HepG2 (cell line): ENCODE data around the gene VIT. TPM values are rescaled to one million over a fixed set of nuclear protein-coding genes. Genes with fewer than 3 reads are reported as not detected.

Experiments
- ATAC-seq: fragments of 200-7000 bp; cut with Tn5 transposase; 3 replicates; pipeline ENCODE4 v1.9.1; 2020; ENCODE audit warnings: mild to moderate bottlenecking, moderate library complexity
- BruUV-seq: library from RNA; stranded (reverse); fragments of 400-500 nt; replicated peaks from 2 replicates; lab custom pipeline; 2021; lab: Mats Ljungman, UMichigan
- CTCF ChIA-PET: fragments of 300-600 bp; formaldehyde crosslinking; extraction: SDS; loops from one replicate; lab custom pipeline; 2021; ENCODE audit warnings: low total read pairs, inconsistent platforms, low intra/inter-chr PET ratio; lab: Yijun Ruan, JAX
- POLR2A ChIA-PET: fragments of 350-600 bp; sonication (Branson Sonifier 250); formaldehyde crosslinking; loops from one replicate; lab custom pipeline; 2020; ENCODE audit warnings: antibody characterized with exemption, inconsistent platforms; lab: Yijun Ruan, JAX
- DNase-seq: peaks from one replicate; pipeline ENCODE4 v3.0.0-alpha.2; 2015; ENCODE audit warnings: low spot score
- FAIRE-seq: peaks from 3 replicates; lab custom pipeline; 2011; peaks lifted over from hg19 to GRCh38; lab: Jason Lieb, UNC
- H2AFZ ChIP-seq: one replicate; pipeline ENCODE4 v1.6.1; 2011; ENCODE audit warnings: low read length, inconsistent platforms
- H3K27ac ChIP-seq: fragments of 300-600 bp; 3 replicates; pipeline ENCODE4 v1.8.0; 2011; ENCODE audit warnings: mixed run types, mild to moderate bottlenecking, mixed read lengths, low read length, inconsistent platforms; ENCODE audit not compliant: insufficient read depth; ENCODE audit errors: extremely low read length
- H3K27me3 ChIP-seq, 2 experiments: fragments of 200-600 bp in 1 of 2; 2 replicates in 1 of 2; 3 replicates in 1 of 2; pipeline versions ENCODE4 v1.6.0 to v1.8.0; 2011; ENCODE audit warnings: low read length in 2 of 2, mild to moderate bottlenecking in 2 of 2, moderate library complexity in 2 of 2, inconsistent platforms in 1 of 2; ENCODE audit not compliant: insufficient read depth in 2 of 2, control insufficient read depth in 1 of 2
- H3K36me3 ChIP-seq, 2 experiments: fragments of 200-600 bp in 1 of 2; replicated peaks in 1 of 2; 2 replicates in 1 of 2; 3 replicates in 1 of 2; pipeline versions ENCODE4 v1.5.1 to v1.8.0; 2011; ENCODE audit warnings: low read length in 2 of 2, inconsistent platforms in 1 of 2; ENCODE audit not compliant: insufficient read depth in 2 of 2, control insufficient read depth in 1 of 2
- H3K4me1 ChIP-seq: 2 replicates; pipeline ENCODE4 v1.5.1; 2012; ENCODE audit warnings: low read length, inconsistent platforms; ENCODE audit not compliant: insufficient read depth
- H3K4me2 ChIP-seq: 2 replicates; pipeline ENCODE4 v1.6.0; 2011; ENCODE audit warnings: low read depth, low read length, inconsistent platforms
- H3K4me3 ChIP-seq, 3 experiments: fragments of 200-600 bp in 1 of 3; sonication (generic), shearing (Covaris generic) in 1 of 3; replicated peaks in 1 of 3; 2 replicates each; pipeline ENCODE4 v1.5.1; 2011 to 2016; ENCODE audit warnings: low read length in 3 of 3, inconsistent platforms in 2 of 3, low read depth in 2 of 3, mild to moderate bottlenecking in 2 of 3, control low read depth in 1 of 3, mixed read lengths in 1 of 3; ENCODE audit not compliant: insufficient read depth in 1 of 3
- H3K79me2 ChIP-seq: one replicate; pipeline ENCODE4 v1.6.1; 2011; ENCODE audit warnings: low read length, inconsistent platforms; ENCODE audit not compliant: insufficient read depth
- H3K9ac ChIP-seq: 2 replicates; pipeline ENCODE4 v1.6.0; 2011; ENCODE audit warnings: mild to moderate bottlenecking, low read depth, low read length, inconsistent platforms; ENCODE audit not compliant: insufficient read depth
- H3K9me3 ChIP-seq: 2 replicates; pipeline ENCODE4 v1.5.1; 2012; ENCODE audit warnings: mild to moderate bottlenecking, low read length
- H4K20me1 ChIP-seq: 2 replicates; pipeline ENCODE4 v1.6.0; 2011; ENCODE audit warnings: inconsistent platforms, mild to moderate bottlenecking, low read length, moderate library complexity; ENCODE audit not compliant: insufficient read depth
- AGO1 ChIP-seq: fragments of 200-400 bp; formaldehyde crosslinking; IDR thresholded peaks from 2 replicates; pipeline ENCODE4 v1.6.1; 2017; ENCODE audit warnings: mild to moderate bottlenecking, low read depth, low read length, moderate library complexity; ENCODE audit not compliant: poor library complexity, severe bottlenecking
- FOXK1 ChIP-seq: sonication (generic); formaldehyde crosslinking; IDR thresholded peaks from 2 replicates; pipeline ENCODE4 v1.4.0; 2020; ENCODE audit warnings: low read depth, missing genetic modification reagents, borderline replicate concordance
- GABPA ChIP-seq, 2 experiments: IDR thresholded peaks; 2 replicates each; pipeline ENCODE4 v1.6.1; 2011 to 2016; ENCODE audit warnings: low read depth in 2 of 2, low read length in 1 of 2, missing biosample characterization in 1 of 2, missing genetic modification characterization in 1 of 2
- NCOR1 ChIP-seq: fragments of 200-600 bp; sonication (generic); IDR thresholded peaks from 2 replicates; pipeline ENCODE4 v1.7.0; 2017; ENCODE audit warnings: antibody characterized with exemption, low read length, borderline replicate concordance
- NPAS2 ChIP-seq: sonication (generic); formaldehyde crosslinking; IDR thresholded peaks from 2 replicates; pipeline ENCODE4 v1.8.0; 2022; ENCODE audit warnings: mild to moderate bottlenecking, missing genetic modification reagents, borderline replicate concordance
- STAT5B ChIP-seq: sonication (generic); formaldehyde crosslinking; IDR thresholded peaks from 2 replicates; pipeline ENCODE4 v1.4.0; 2020; ENCODE audit warnings: missing genetic modification reagents
- ZBTB38 ChIP-seq: sonication (generic); formaldehyde crosslinking; IDR thresholded peaks from 2 replicates; pipeline ENCODE4 v1.5.1; 2020; ENCODE audit warnings: mild to moderate bottlenecking, missing genetic modification reagents
- ZKSCAN1 ChIP-seq: fragments of 150-350 bp; IDR thresholded peaks from 2 replicates; pipeline ENCODE4 v1.6.1; 2014; ENCODE audit warnings: low read length
- ZNF33B ChIP-seq: sonication (generic); formaldehyde crosslinking; IDR thresholded peaks from 2 replicates; pipeline ENCODE4 v1.5.1; 2020; ENCODE audit warnings: mild to moderate bottlenecking, missing genetic modification reagents
- ZNF431 ChIP-seq: sonication (generic); formaldehyde crosslinking; IDR thresholded peaks from 2 replicates; pipeline ENCODE4 v1.9.0; 2022; ENCODE audit warnings: missing genetic modification reagents, low read depth, mild to moderate bottlenecking, borderline replicate concordance
- ZNF597 ChIP-seq: sonication (generic); formaldehyde crosslinking; IDR thresholded peaks from 2 replicates; pipeline ENCODE4 v1.5.0; 2020; ENCODE audit warnings: missing genetic modification reagents
- ZNF672 ChIP-seq: sonication (generic); formaldehyde crosslinking; IDR thresholded peaks from 2 replicates; pipeline ENCODE4 v1.8.1; 2022; ENCODE audit warnings: missing genetic modification reagents
- ZNF713 ChIP-seq: sonication (generic); formaldehyde crosslinking; IDR thresholded peaks from 2 replicates; pipeline ENCODE4 v1.4.0; 2020; ENCODE audit warnings: mild to moderate bottlenecking, missing genetic modification reagents
- ZNF747 ChIP-seq: sonication (generic); formaldehyde crosslinking; IDR thresholded peaks from 2 replicates; pipeline ENCODE4 v1.8.1; 2023; ENCODE audit warnings: missing genetic modification reagents, mild to moderate bottlenecking, borderline replicate concordance
- ZNF879 ChIP-seq: sonication (generic); formaldehyde crosslinking; IDR thresholded peaks from 2 replicates; pipeline ENCODE4 v1.8.1; 2023; ENCODE audit warnings: missing genetic modification reagents
- in situ Hi-C: cut with HindIII; loops from 2 replicates; pipeline ENCODE4 v1.10.0; 2017; ENCODE audit warnings: low pct_unique_long_range_greater_than_20kb; ENCODE audit not compliant: extremely low pct_ligation_motif_present
- intact Hi-C: fragments of 100-400 bp; cut with micrococcal nuclease; formaldehyde crosslinking; loops from one replicate; pipeline ENCODE4 v1.10.0; 2022; ENCODE audit not compliant: unreplicated experiment
- polyA plus RNA-seq, 8 experiments: library from polyadenylated mRNA; depleted of rRNA in 3 of 8; stranded (reverse) in 7 of 8; unstranded in 1 of 8; fragments of >200 nt; fragmentation: Illumina TruSeq in 4 of 8; extraction: Trizol in 4 of 8; gene quantifications; 2 replicates each; pipeline versions ENCODE4 v1.2.1 to v1.2.3, GENCODE V29; 2011 to 2016; ENCODE audit warnings: low read depth in 4 of 8, missing spikeins in 1 of 8, mixed read lengths in 1 of 8; ENCODE audit not compliant: insufficient read depth in 1 of 8
- total RNA-seq, 5 experiments: library from RNA; depleted of rRNA; stranded (reverse); fragments of >200 nt; fragmentation: Illumina TruSeq; extraction: Trizol; gene quantifications; 2 replicates each; pipeline ENCODE4 v1.2.3, GENCODE V29; 2016; ENCODE audit warnings: low read depth in 1 of 5
- TF ChIP-seq, protein P1 (sequence below): sonication (generic); formaldehyde crosslinking; IDR thresholded peaks from 2 replicates; pipeline ENCODE4 v1.4.0; 2020; ENCODE audit warnings: mild to moderate bottlenecking, missing genetic modification reagents
- TF ChIP-seq, protein P2 (sequence below): IDR thresholded peaks from 2 replicates; pipeline ENCODE4 v1.6.1; 2016; ENCODE audit warnings: missing genetic modification reagents, missing compliant biosample characterization
- TF ChIP-seq, protein P3 (sequence below): sonication (generic); formaldehyde crosslinking; IDR thresholded peaks from 2 replicates; pipeline ENCODE4 v1.5.1; 2020; ENCODE audit warnings: mild to moderate bottlenecking, missing genetic modification reagents, moderate library complexity

VIT gene
- total and polyA plus RNA-seq, 2 of the 13 experiments (the other 11 are each of a cell fraction or from before 2014, with no cell fraction given), result not detected

- POLR2A ChIA-PET, result no interaction called here
- Histone ChIP-seq H3K9ac (no peak overlapping the region), H3K27me3 (no peaks in the 10 kb centered on the region), H3K79me2 (no peaks in the 10 kb centered on the region), H3K4me3 (no peak overlapping the region), H3K27ac (no peak overlapping the region), H2AFZ (no peak overlapping the region), H4K20me1 (no peaks in the 10 kb centered on the region), H3K4me1 (no peaks in the 10 kb centered on the region), H3K9me3 (no peaks in the 10 kb centered on the region), H3K4me2 (no peak overlapping the region), H3K36me3 (peaks cover 0 to under 1% of the 10 kb centered on the region in 2 experiments; a peak in 1 of 5 replicates)
- intact Hi-C loops (no loop called here), in situ Hi-C loops (no loop called here)
- BruUV-seq, result no TSS peak
- ATAC-seq (no peak), FAIRE-seq (no peak), DNase-seq (no peak)
- CTCF ChIA-PET, result no interaction called here
- TF ChIP-seq ZNF672 (CRISPR knock-in tag) (no peak), GABPA (IDR thresholded peaks at IDR 0.05; ENCODE audit: low read depth, low read length) (no peak), GABPA (CRISPR knock-in tag; IDR thresholded peaks at IDR 0.05; ENCODE audit: low read depth) (no peak), ZNF431 (CRISPR knock-in tag) (no peak), ZNF879 (CRISPR knock-in tag) (no peak), NPAS2 (CRISPR knock-in tag) (no peak), AGO1 (no peak), ZBTB38 (CRISPR knock-in tag) (no peak), ZNF747 (CRISPR knock-in tag) (no peak), FOXK1 (no peak), ZNF597 (no peak), STAT5B (CRISPR knock-in tag) (no peak), ZNF33B (no peak), NCOR1 (no peak), ZKSCAN1 (no peak), ZNF713 (CRISPR knock-in tag) (no peak)
- TF ChIP-seq, protein P1, sequence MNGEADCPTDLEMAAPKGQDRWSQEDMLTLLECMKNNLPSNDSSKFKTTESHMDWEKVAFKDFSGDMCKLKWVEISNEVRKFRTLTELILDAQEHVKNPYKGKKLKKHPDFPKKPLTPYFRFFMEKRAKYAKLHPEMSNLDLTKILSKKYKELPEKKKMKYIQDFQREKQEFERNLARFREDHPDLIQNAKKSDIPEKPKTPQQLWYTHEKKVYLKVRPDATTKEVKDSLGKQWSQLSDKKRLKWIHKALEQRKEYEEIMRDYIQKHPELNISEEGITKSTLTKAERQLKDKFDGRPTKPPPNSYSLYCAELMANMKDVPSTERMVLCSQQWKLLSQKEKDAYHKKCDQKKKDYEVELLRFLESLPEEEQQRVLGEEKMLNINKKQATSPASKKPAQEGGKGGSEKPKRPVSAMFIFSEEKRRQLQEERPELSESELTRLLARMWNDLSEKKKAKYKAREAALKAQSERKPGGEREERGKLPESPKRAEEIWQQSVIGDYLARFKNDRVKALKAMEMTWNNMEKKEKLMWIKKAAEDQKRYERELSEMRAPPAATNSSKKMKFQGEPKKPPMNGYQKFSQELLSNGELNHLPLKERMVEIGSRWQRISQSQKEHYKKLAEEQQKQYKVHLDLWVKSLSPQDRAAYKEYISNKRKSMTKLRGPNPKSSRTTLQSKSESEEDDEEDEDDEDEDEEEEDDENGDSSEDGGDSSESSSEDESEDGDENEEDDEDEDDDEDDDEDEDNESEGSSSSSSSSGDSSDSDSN (CRISPR knock-in tag), result no peak
- TF ChIP-seq, protein P2, sequence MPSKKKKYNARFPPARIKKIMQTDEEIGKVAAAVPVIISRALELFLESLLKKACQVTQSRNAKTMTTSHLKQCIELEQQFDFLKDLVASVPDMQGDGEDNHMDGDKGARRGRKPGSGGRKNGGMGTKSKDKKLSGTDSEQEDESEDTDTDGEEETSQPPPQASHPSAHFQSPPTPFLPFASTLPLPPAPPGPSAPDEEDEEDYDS (CRISPR knock-in tag), result no peak
- TF ChIP-seq, protein P3, sequence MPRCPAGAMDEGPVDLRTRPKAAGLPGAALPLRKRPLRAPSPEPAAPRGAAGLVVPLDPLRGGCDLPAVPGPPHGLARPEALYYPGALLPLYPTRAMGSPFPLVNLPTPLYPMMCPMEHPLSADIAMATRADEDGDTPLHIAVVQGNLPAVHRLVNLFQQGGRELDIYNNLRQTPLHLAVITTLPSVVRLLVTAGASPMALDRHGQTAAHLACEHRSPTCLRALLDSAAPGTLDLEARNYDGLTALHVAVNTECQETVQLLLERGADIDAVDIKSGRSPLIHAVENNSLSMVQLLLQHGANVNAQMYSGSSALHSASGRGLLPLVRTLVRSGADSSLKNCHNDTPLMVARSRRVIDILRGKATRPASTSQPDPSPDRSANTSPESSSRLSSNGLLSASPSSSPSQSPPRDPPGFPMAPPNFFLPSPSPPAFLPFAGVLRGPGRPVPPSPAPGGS, result no peak
Observed at GRCh38 chr2:36843838-36844237, 147.3 kb downstream of the VIT start.
